ENCODE measurements around the gene ZNF570.

DNA sequence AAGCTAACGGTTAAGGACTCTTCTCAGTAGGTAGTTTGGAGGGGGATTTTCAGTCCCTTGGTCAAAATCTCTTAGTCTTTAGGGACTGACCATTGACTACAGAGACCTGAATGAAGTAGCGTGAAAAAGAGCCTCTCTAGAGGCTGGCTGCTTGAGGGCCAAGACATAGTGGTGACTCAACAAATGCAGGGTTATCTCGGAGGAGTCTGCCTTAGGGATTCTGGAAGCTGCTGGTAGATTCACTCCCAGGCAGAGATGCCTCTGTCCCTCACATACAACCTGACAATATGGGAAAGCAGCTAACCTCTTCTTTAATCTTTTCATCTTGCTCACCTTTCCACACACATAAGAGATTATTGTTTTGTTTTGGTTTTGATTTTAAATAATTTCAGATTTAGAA lies 42.7 kb downstream of the ZNF570 start:
- TF ChIP-seq, protein P1, sequence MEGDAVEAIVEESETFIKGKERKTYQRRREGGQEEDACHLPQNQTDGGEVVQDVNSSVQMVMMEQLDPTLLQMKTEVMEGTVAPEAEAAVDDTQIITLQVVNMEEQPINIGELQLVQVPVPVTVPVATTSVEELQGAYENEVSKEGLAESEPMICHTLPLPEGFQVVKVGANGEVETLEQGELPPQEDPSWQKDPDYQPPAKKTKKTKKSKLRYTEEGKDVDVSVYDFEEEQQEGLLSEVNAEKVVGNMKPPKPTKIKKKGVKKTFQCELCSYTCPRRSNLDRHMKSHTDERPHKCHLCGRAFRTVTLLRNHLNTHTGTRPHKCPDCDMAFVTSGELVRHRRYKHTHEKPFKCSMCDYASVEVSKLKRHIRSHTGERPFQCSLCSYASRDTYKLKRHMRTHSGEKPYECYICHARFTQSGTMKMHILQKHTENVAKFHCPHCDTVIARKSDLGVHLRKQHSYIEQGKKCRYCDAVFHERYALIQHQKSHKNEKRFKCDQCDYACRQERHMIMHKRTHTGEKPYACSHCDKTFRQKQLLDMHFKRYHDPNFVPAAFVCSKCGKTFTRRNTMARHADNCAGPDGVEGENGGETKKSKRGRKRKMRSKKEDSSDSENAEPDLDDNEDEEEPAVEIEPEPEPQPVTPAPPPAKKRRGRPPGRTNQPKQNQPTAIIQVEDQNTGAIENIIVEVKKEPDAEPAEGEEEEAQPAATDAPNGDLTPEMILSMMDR (IDR thresholded peaks at IDR 0.05), result no peak
- TF ChIP-seq ZFX (IDR thresholded peaks at IDR 0.05; ENCODE audit: borderline replicate concordance), result no peak

Measured in 22Rv1 (cell line).